Measurements from ENCODE around the gene GPRC5B. TPM values are rescaled to one million over a fixed set of nuclear protein-coding genes. Genes with fewer than 3 reads are reported as not detected.

GPRC5B gene
- total RNA-seq, 1 donor = 2.5 TPM

GRCh38 chr16:19901164-19901563, 16.5 kb upstream of the GPRC5B start:
- Histone ChIP-seq H3K27me3 (ENCODE audit: insufficient read depth, low read length) (no peaks in the 10 kb centered on the region), H3K9me3 (ENCODE audit: low read depth, low read length) (no peaks in the 10 kb centered on the region), H3K4me2 (ENCODE audit: insufficient read depth, low read length) (no peak overlapping the region), H3K27ac (ENCODE audit: low read depth, low read length) (no peak overlapping the region), H2AFZ (ENCODE audit: low read length) (no peak overlapping the region), H3K4me3 (ENCODE audit: insufficient read depth, low read length) (no peak overlapping the region), H3K36me3 (ENCODE audit: insufficient read depth, low read length) (no peaks in the 10 kb centered on the region), H3K79me2 (ENCODE audit: insufficient read depth, low read length) (no peaks in the 10 kb centered on the region), H3K4me1 (ENCODE audit: insufficient read depth, low read length) (no peaks in the 10 kb centered on the region), H4K20me1 (ENCODE audit: insufficient read depth, low read length) (no peaks in the 10 kb centered on the region)
- no peak for DNase-seq (ENCODE audit: insufficient read length, low spot score, missing footprints)
- TF ChIP-seq, protein P1, sequence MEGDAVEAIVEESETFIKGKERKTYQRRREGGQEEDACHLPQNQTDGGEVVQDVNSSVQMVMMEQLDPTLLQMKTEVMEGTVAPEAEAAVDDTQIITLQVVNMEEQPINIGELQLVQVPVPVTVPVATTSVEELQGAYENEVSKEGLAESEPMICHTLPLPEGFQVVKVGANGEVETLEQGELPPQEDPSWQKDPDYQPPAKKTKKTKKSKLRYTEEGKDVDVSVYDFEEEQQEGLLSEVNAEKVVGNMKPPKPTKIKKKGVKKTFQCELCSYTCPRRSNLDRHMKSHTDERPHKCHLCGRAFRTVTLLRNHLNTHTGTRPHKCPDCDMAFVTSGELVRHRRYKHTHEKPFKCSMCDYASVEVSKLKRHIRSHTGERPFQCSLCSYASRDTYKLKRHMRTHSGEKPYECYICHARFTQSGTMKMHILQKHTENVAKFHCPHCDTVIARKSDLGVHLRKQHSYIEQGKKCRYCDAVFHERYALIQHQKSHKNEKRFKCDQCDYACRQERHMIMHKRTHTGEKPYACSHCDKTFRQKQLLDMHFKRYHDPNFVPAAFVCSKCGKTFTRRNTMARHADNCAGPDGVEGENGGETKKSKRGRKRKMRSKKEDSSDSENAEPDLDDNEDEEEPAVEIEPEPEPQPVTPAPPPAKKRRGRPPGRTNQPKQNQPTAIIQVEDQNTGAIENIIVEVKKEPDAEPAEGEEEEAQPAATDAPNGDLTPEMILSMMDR (IDR thresholded peaks at IDR 0.05; ENCODE audit: extremely low read depth, low read depth, low read length) = no peak

DNA sequence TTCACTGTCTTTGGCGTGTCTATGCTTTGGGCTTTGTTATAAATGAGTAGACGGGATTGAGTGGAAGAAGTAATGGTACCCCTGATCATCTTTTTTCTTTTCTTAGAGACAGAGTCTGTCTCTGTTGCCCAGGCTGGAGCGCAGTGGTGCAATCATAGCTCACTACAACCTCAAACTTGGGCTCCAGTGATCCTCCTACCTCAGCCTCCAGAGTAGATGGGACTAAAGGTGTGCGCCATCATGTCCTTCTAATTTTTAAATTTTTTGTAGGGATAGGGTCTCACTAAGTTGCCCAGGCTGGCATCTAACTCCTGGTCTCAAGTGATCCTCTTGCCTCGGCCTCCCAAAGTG, 14.9 kb upstream of the GPRC5B start:
- Histone ChIP-seq H4K20me1 (ENCODE audit: insufficient read depth, low read length) (no peaks in the 10 kb centered on the region), H3K4me1 (ENCODE audit: insufficient read depth, low read length) (no peaks in the 10 kb centered on the region), H3K9me3 (ENCODE audit: low read depth, low read length) (no peaks in the 10 kb centered on the region), H3K36me3 (ENCODE audit: insufficient read depth, low read length) (no peaks in the 10 kb centered on the region), H3K4me2 (ENCODE audit: insufficient read depth, low read length) (no peak overlapping the region), H3K27me3 (ENCODE audit: insufficient read depth, low read length) (no peaks in the 10 kb centered on the region), H3K27ac (ENCODE audit: low read depth, low read length) (no peak overlapping the region), H3K79me2 (ENCODE audit: insufficient read depth, low read length) (no peaks in the 10 kb centered on the region), H2AFZ (ENCODE audit: low read length) (no peak overlapping the region), H3K4me3 (ENCODE audit: insufficient read depth, low read length) (no peak overlapping the region)
- TF ChIP-seq, protein P1 (IDR thresholded peaks at IDR 0.05; ENCODE audit: extremely low read depth, low read depth, low read length) = no peak
- DNase-seq (ENCODE audit: insufficient read length, low spot score, missing footprints) = no peak

DNA sequence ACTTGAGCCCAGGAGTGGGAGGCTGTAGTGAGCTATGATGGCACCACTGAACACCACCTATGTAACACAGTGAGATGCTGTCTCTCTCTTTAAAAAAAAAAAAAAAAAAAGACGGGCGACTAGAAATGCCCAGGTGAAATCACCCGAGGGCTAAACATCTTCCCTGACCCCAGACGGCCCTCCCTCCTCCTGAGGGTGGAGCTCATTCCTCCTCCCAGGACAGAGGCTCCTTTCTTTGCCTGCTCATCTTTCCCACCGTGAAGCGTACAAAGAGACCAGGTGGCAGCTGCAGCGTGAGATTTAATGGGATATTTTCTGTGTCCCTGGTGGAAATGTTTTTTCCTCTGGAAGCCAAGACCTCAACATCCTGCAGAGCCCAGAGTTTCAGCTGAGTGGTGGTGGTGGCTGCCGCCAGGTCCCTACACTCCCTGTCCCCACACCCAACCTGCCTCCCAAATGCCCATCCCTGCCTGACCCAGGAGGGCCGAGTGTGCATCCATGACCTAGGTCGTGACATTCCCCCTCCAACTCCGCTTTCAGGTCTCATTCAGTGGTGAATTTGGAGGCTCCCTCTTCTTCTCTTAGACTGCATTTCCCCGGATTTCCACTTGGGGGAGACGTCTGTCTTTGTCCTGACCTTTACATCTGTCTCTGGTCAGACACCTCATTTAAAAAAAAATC, 14.4 kb upstream of the GPRC5B start:
- Histone ChIP-seq H3K4me3 (ENCODE audit: insufficient read depth, low read length) (no peak overlapping the region), H4K20me1 (ENCODE audit: insufficient read depth, low read length) (no peaks in the 10 kb centered on the region), H3K4me2 (ENCODE audit: insufficient read depth, low read length) (no peak overlapping the region), H3K9me3 (ENCODE audit: low read depth, low read length) (no peaks in the 10 kb centered on the region), H3K4me1 (ENCODE audit: insufficient read depth, low read length) (no peaks in the 10 kb centered on the region), H2AFZ (ENCODE audit: low read length) (no peak overlapping the region), H3K27me3 (ENCODE audit: insufficient read depth, low read length) (no peaks in the 10 kb centered on the region), H3K36me3 (ENCODE audit: insufficient read depth, low read length) (no peaks in the 10 kb centered on the region), H3K79me2 (ENCODE audit: insufficient read depth, low read length) (no peaks in the 10 kb centered on the region), H3K27ac (ENCODE audit: low read depth, low read length) (no peak overlapping the region)
- TF ChIP-seq, protein P1 (IDR thresholded peaks at IDR 0.05; ENCODE audit: extremely low read depth, low read depth, low read length) = peak; percentile 82
- DNase-seq (ENCODE audit: insufficient read length, low spot score, missing footprints) = no peak

- no peaks in the 10 kb centered on the region for H3K9me3 ChIP-seq (ENCODE audit: low read depth, low read length)
- DNase-seq (ENCODE audit: insufficient read length, low spot score, missing footprints) = no peak
- no peaks in the 10 kb centered on the region for H3K79me2 ChIP-seq (ENCODE audit: insufficient read depth, low read length)
- H2AFZ ChIP-seq (ENCODE audit: low read length) = no peak overlapping the region
- H3K27ac ChIP-seq (ENCODE audit: low read depth, low read length) = no peak overlapping the region
- H3K4me1 ChIP-seq (ENCODE audit: insufficient read depth, low read length) = no peaks in the 10 kb centered on the region
- H3K4me2 ChIP-seq (ENCODE audit: insufficient read depth, low read length) = no peak overlapping the region
- no peaks in the 10 kb centered on the region for H4K20me1 ChIP-seq (ENCODE audit: insufficient read depth, low read length)
- no peaks in the 10 kb centered on the region for H3K27me3 ChIP-seq (ENCODE audit: insufficient read depth, low read length)
- no peaks in the 10 kb centered on the region for H3K36me3 ChIP-seq (ENCODE audit: insufficient read depth, low read length)
- no peak overlapping the region for H3K4me3 ChIP-seq (ENCODE audit: insufficient read depth, low read length)
- TF ChIP-seq, protein P1 (IDR thresholded peaks at IDR 0.05; ENCODE audit: extremely low read depth, low read depth, low read length) = no peak
Observed at GRCh38 chr16:19898166-19898565, 13.5 kb upstream of the GPRC5B start.

Measured in osteoblast (primary cell).